HepG2 (cell line): ENCODE measurements around the gene BCAS3. TPM values are rescaled to one million over a fixed set of nuclear protein-coding genes. Genes with fewer than 3 reads are reported as not detected.

ENCODE experiments used
- ATAC-seq: fragments of 200-7000 bp; cut with Tn5 transposase; 3 replicates; pipeline ENCODE4 v1.9.1; 2020; ENCODE audit warnings: mild to moderate bottlenecking, moderate library complexity
- BruUV-seq: library from RNA; stranded (reverse); fragments of 400-500 nt; replicated peaks from 2 replicates; lab custom pipeline; 2021; lab: Mats Ljungman, UMichigan
- CTCF ChIA-PET: fragments of 300-600 bp; formaldehyde crosslinking; extraction: SDS; loops from one replicate; lab custom pipeline; 2021; ENCODE audit warnings: low total read pairs, inconsistent platforms, low intra/inter-chr PET ratio; lab: Yijun Ruan, JAX
- POLR2A ChIA-PET: fragments of 350-600 bp; sonication (Branson Sonifier 250); formaldehyde crosslinking; loops from one replicate; lab custom pipeline; 2020; ENCODE audit warnings: antibody characterized with exemption, inconsistent platforms; lab: Yijun Ruan, JAX
- DNase-seq: peaks from one replicate; pipeline ENCODE4 v3.0.0-alpha.2; 2015; ENCODE audit warnings: low spot score
- FAIRE-seq: peaks from 3 replicates; lab custom pipeline; 2011; peaks lifted over from hg19 to GRCh38; lab: Jason Lieb, UNC
- H2AFZ ChIP-seq: one replicate; pipeline ENCODE4 v1.6.1; 2011; ENCODE audit warnings: low read length, inconsistent platforms
- H3K27ac ChIP-seq: fragments of 300-600 bp; 3 replicates; pipeline ENCODE4 v1.8.0; 2011; ENCODE audit warnings: mixed run types, mild to moderate bottlenecking, mixed read lengths, low read length, inconsistent platforms; ENCODE audit not compliant: insufficient read depth; ENCODE audit errors: extremely low read length
- H3K27me3 ChIP-seq, 2 experiments: fragments of 200-600 bp in 1 of 2; 2 replicates in 1 of 2; 3 replicates in 1 of 2; pipeline versions ENCODE4 v1.6.0 to v1.8.0; 2011; ENCODE audit warnings: low read length in 2 of 2, mild to moderate bottlenecking in 2 of 2, moderate library complexity in 2 of 2, inconsistent platforms in 1 of 2; ENCODE audit not compliant: insufficient read depth in 2 of 2, control insufficient read depth in 1 of 2
- H3K36me3 ChIP-seq, 2 experiments: fragments of 200-600 bp in 1 of 2; replicated peaks in 1 of 2; 2 replicates in 1 of 2; 3 replicates in 1 of 2; pipeline versions ENCODE4 v1.5.1 to v1.8.0; 2011; ENCODE audit warnings: low read length in 2 of 2, inconsistent platforms in 1 of 2; ENCODE audit not compliant: insufficient read depth in 2 of 2, control insufficient read depth in 1 of 2
- H3K4me1 ChIP-seq: 2 replicates; pipeline ENCODE4 v1.5.1; 2012; ENCODE audit warnings: low read length, inconsistent platforms; ENCODE audit not compliant: insufficient read depth
- H3K4me2 ChIP-seq: 2 replicates; pipeline ENCODE4 v1.6.0; 2011; ENCODE audit warnings: low read depth, low read length, inconsistent platforms
- H3K4me3 ChIP-seq, 3 experiments: fragments of 200-600 bp in 1 of 3; sonication (generic), shearing (Covaris generic) in 1 of 3; replicated peaks in 1 of 3; 2 replicates each; pipeline ENCODE4 v1.5.1; 2011 to 2016; ENCODE audit warnings: low read length in 3 of 3, inconsistent platforms in 2 of 3, low read depth in 2 of 3, mild to moderate bottlenecking in 2 of 3, control low read depth in 1 of 3, mixed read lengths in 1 of 3; ENCODE audit not compliant: insufficient read depth in 1 of 3
- H3K79me2 ChIP-seq: one replicate; pipeline ENCODE4 v1.6.1; 2011; ENCODE audit warnings: low read length, inconsistent platforms; ENCODE audit not compliant: insufficient read depth
- H3K9ac ChIP-seq: 2 replicates; pipeline ENCODE4 v1.6.0; 2011; ENCODE audit warnings: mild to moderate bottlenecking, low read depth, low read length, inconsistent platforms; ENCODE audit not compliant: insufficient read depth
- H3K9me3 ChIP-seq: 2 replicates; pipeline ENCODE4 v1.5.1; 2012; ENCODE audit warnings: mild to moderate bottlenecking, low read length
- H4K20me1 ChIP-seq: 2 replicates; pipeline ENCODE4 v1.6.0; 2011; ENCODE audit warnings: inconsistent platforms, mild to moderate bottlenecking, low read length, moderate library complexity; ENCODE audit not compliant: insufficient read depth
- ELF1 ChIP-seq: sonication (generic); formaldehyde crosslinking; IDR thresholded peaks from 2 replicates; pipeline ENCODE4 v1.4.0; 2020; ENCODE audit warnings: missing genetic modification reagents
- MAX ChIP-seq: IDR thresholded peaks from 2 replicates; pipeline ENCODE4 v1.6.1; 2012; ENCODE audit warnings: inconsistent platforms
- NRL ChIP-seq: sonication (generic); formaldehyde crosslinking; IDR thresholded peaks from 2 replicates; pipeline ENCODE4 v1.5.0; 2020; ENCODE audit warnings: missing genetic modification reagents, mild to moderate bottlenecking, moderate library complexity, borderline replicate concordance
- PCBP2 ChIP-seq: fragments of 200-400 bp; formaldehyde crosslinking; optimal IDR thresholded peaks from 2 replicates; pipeline ENCODE3; 2018; ENCODE audit warnings: low read length, low read depth; ENCODE audit not compliant: poor library complexity, severe bottlenecking
- SAP130 ChIP-seq: IDR thresholded peaks from 2 replicates; pipeline ENCODE4 v1.6.1; 2016; ENCODE audit warnings: low read depth
- SIX1 ChIP-seq: sonication (generic); formaldehyde crosslinking; IDR thresholded peaks from 2 replicates; pipeline ENCODE4 v1.4.0; 2020; ENCODE audit warnings: missing genetic modification reagents, borderline replicate concordance
- SMAD9 ChIP-seq: sonication (generic); formaldehyde crosslinking; IDR thresholded peaks from 2 replicates; pipeline ENCODE4 v1.5.1; 2020; ENCODE audit warnings: mild to moderate bottlenecking, missing genetic modification reagents
- SRSF4 ChIP-seq: fragments of 200-400 bp; formaldehyde crosslinking; IDR thresholded peaks from one replicate; pipeline ENCODE4 v1.6.1; 2018; ENCODE audit warnings: mild to moderate bottlenecking, low read depth, low read length, moderate library complexity; ENCODE audit not compliant: poor library complexity, severe bottlenecking
- TCF7 ChIP-seq: sonication (generic); IDR thresholded peaks from 2 replicates; pipeline ENCODE4 v1.6.1; 2016; ENCODE audit warnings: antibody characterized with exemption, low read depth
- TSC22D2 ChIP-seq: sonication (generic); formaldehyde crosslinking; IDR thresholded peaks from 2 replicates; pipeline ENCODE4 v1.5.1; 2020; ENCODE audit warnings: missing genetic modification reagents, mild to moderate bottlenecking, borderline replicate concordance
- ZFP82 ChIP-seq: sonication (generic); formaldehyde crosslinking; IDR thresholded peaks from 2 replicates; pipeline ENCODE4 v1.5.1; 2020; ENCODE audit warnings: mild to moderate bottlenecking, missing genetic modification reagents, borderline replicate concordance
- ZMAT3 ChIP-seq: sonication (generic); formaldehyde crosslinking; conservative IDR thresholded peaks from 2 replicates; pipeline ENCODE4 v1.7.0; 2021; ENCODE audit warnings: missing genetic modification reagents
- ZNF362 ChIP-seq: sonication (generic); formaldehyde crosslinking; IDR thresholded peaks from 2 replicates; pipeline ENCODE4 v1.4.0; 2020; ENCODE audit warnings: missing genetic modification reagents, mild to moderate bottlenecking, borderline replicate concordance
- ZNF619 ChIP-seq: sonication (generic); formaldehyde crosslinking; IDR thresholded peaks from 2 replicates; pipeline ENCODE4 v1.4.0; 2020; ENCODE audit warnings: mild to moderate bottlenecking, missing genetic modification reagents
- ZNF740 ChIP-seq: sonication (generic); formaldehyde crosslinking; IDR thresholded peaks from 2 replicates; pipeline ENCODE4 v1.4.0; 2020; ENCODE audit warnings: missing genetic modification reagents
- WGBS: methylation state at CpG from one replicate; pipeline ENCODE4 v1.1.6; 2017; ENCODE audit warnings: low lambda C conversion rate; 5-methylcytosine and 5-hydroxymethylcytosine counted together
- in situ Hi-C: cut with HindIII; loops from 2 replicates; pipeline ENCODE4 v1.10.0; 2017; ENCODE audit warnings: low pct_unique_long_range_greater_than_20kb; ENCODE audit not compliant: extremely low pct_ligation_motif_present
- intact Hi-C: fragments of 100-400 bp; cut with micrococcal nuclease; formaldehyde crosslinking; loops from one replicate; pipeline ENCODE4 v1.10.0; 2022; ENCODE audit not compliant: unreplicated experiment
- polyA plus RNA-seq, 8 experiments: library from polyadenylated mRNA; depleted of rRNA in 3 of 8; stranded (reverse) in 7 of 8; unstranded in 1 of 8; fragments of >200 nt; fragmentation: Illumina TruSeq in 4 of 8; extraction: Trizol in 4 of 8; gene quantifications; 2 replicates each; pipeline versions ENCODE4 v1.2.1 to v1.2.3, GENCODE V29; 2011 to 2016; ENCODE audit warnings: low read depth in 4 of 8, missing spikeins in 1 of 8, mixed read lengths in 1 of 8; ENCODE audit not compliant: insufficient read depth in 1 of 8
- total RNA-seq, 5 experiments: library from RNA; depleted of rRNA; stranded (reverse); fragments of >200 nt; fragmentation: Illumina TruSeq; extraction: Trizol; gene quantifications; 2 replicates each; pipeline ENCODE4 v1.2.3, GENCODE V29; 2016; ENCODE audit warnings: low read depth in 1 of 5

BCAS3 gene
- total and polyA plus RNA-seq, 2 of the 13 experiments (the other 11 are each of a cell fraction or from before 2014, with no cell fraction given): 10.7 to 11.2 TPM

- WGBS: 73% methylated on average over 10 of the region's 10 CpGs
- CTCF ChIA-PET: no interaction called here
Measured at GRCh38 chr17:61291451-61292285, 614.0 kb downstream of the BCAS3 start.

DNA sequence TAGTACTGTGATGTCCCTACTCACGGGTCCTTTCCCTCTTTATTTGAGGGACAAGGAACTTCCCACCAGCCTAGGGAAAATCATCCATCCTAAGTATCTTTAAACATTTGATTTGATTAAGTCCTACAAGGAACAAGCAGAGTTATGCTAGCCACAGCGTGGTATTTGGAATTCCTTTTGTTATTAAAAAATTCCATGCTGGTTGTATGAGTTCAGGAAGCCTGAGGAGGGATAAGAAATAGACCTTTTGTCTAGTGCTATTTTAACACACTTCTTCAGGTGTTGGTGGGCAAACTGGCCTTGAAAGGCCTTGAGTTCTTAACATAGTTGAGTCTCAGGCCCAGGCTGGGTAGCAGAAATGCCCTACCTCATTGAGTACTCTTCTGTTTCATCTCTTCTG lies 616.6 kb downstream of the BCAS3 start:
- in situ Hi-C loops: no loop called here
- Histone ChIP-seq H3K27me3 (no peaks in the 10 kb centered on the region), H3K36me3 (no peaks in the 10 kb centered on the region), H2AFZ (no peak overlapping the region), H3K27ac (no peak overlapping the region), H3K4me3 (no peak overlapping the region), H3K4me1 (no peaks in the 10 kb centered on the region), H3K9ac (no peak overlapping the region), H3K79me2 (no peaks in the 10 kb centered on the region), H3K9me3 (no peaks in the 10 kb centered on the region), H3K4me2 (no peak overlapping the region), H4K20me1 (no peaks in the 10 kb centered on the region)
- intact Hi-C loops: no loop called here
- ATAC-seq (no peak), FAIRE-seq (no peak), DNase-seq (no peak)
- no peak for TF ChIP-seq TSC22D2 (CRISPR knock-in tag)
- no peak for TF ChIP-seq ZNF619 (CRISPR knock-in tag)
- no peak for TF ChIP-seq SMAD9 (CRISPR knock-in tag)
- TF ChIP-seq ZNF362 (CRISPR knock-in tag): no peak
- no peak for TF ChIP-seq SIX1 (CRISPR knock-in tag)
- TF ChIP-seq SRSF4: no peak
- 77% methylated on average over 2 of the region's 2 CpGs for WGBS
- POLR2A ChIA-PET: no interaction called here
- CTCF ChIA-PET: no interaction called here
- no TSS peak for BruUV-seq

More at GRCh38 chr17:61291451-61292285, 614.0 kb downstream of the BCAS3 start:
- POLR2A ChIA-PET: no interaction called here
- no peak for DNase-seq
- no peaks in the 10 kb centered on the region for H3K27me3 ChIP-seq
- no peak overlapping the region for H3K27ac ChIP-seq
- intact Hi-C loops: no loop called here
- H3K36me3 ChIP-seq: no peaks in the 10 kb centered on the region
- no TSS peak for BruUV-seq
- H2AFZ ChIP-seq: no peak overlapping the region
- H3K79me2 ChIP-seq: no peaks in the 10 kb centered on the region
- no peak for ATAC-seq
- no peak overlapping the region for H3K4me2 ChIP-seq
- H3K4me1 ChIP-seq: 0 out of 2 replicates have a peak, but pooled peaks cover 6% of the 10 kb centered on the region
- no peaks in the 10 kb centered on the region for H4K20me1 ChIP-seq
- no peak for FAIRE-seq
- no peak overlapping the region for H3K9ac ChIP-seq
- H3K4me3 ChIP-seq: no peak overlapping the region
- H3K9me3 ChIP-seq: no peaks in the 10 kb centered on the region
- in situ Hi-C loops: no loop called here
- no peak for TF ChIP-seq TCF7
- TF ChIP-seq ZNF740 (CRISPR knock-in tag): no peak
- TF ChIP-seq ELF1 (CRISPR knock-in tag): no peak
- no peak for TF ChIP-seq MAX
- no peak for TF ChIP-seq SAP130 (CRISPR knock-in tag)
- TF ChIP-seq ZMAT3: no peak
- no peak for TF ChIP-seq ZFP82 (CRISPR knock-in tag)
- no peak for TF ChIP-seq PCBP2
- TF ChIP-seq NRL: no peak
- TF ChIP-seq, all 625 proteins: peak for 0
